ENCODE data around the gene LIPK. TPM values are rescaled to one million over a fixed set of nuclear protein-coding genes. Genes with fewer than 3 reads are reported as not detected.

The LIPK gene
- total RNA-seq, 1 donor from 2014 or later: not detected

DNA sequence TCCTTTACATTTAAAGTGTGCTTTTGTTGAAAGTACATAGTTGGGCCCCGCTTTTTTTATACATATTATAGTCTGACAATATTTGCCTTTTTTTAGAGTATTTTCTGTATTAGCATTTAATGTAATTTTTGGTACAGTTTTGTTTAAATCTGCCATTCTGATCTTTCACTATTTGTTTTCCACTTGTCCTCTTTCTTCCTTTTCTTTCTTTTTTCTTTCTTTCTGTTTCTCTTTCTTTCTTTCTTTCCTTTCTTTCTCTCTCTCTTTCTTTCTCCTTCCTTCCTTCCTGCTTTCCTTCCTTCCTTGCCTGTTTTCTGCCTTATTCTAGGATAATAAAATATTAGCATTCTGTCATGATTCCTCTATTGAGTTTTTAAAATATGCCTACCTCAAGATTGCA lies 9.5 kb downstream of the LIPK start:
- H3K36me3 ChIP-seq (ENCODE audit: insufficient read depth, low read length): no peaks in the 10 kb centered on the region
- Mint-ChIP-seq H3K27me3 (ENCODE audit: low read depth, unreplicated experiment) (peaks cover 2% of the 10 kb centered on the region), H3K4me3 (ENCODE audit: unreplicated experiment) (no peak overlapping the region), H3K9me3 (ENCODE audit: unreplicated experiment) (no peaks in the 10 kb centered on the region), H3K27ac (ENCODE audit: unreplicated experiment) (no peak overlapping the region), H3K36me3 (ENCODE audit: low read depth, unreplicated experiment) (no peaks in the 10 kb centered on the region), H3K4me1 (ENCODE audit: low read depth, unreplicated experiment) (peaks cover 2% of the 10 kb centered on the region)
- FAIRE-seq (no peak), DNase-seq (ENCODE audit: low read depth) (no peak)
- H2AFZ ChIP-seq (ENCODE audit: low read depth, low read length): no peak overlapping the region
- no peaks in the 10 kb centered on the region for H3K27me3 ChIP-seq (ENCODE audit: insufficient read depth, low read length)
- TF ChIP-seq, protein P1, sequence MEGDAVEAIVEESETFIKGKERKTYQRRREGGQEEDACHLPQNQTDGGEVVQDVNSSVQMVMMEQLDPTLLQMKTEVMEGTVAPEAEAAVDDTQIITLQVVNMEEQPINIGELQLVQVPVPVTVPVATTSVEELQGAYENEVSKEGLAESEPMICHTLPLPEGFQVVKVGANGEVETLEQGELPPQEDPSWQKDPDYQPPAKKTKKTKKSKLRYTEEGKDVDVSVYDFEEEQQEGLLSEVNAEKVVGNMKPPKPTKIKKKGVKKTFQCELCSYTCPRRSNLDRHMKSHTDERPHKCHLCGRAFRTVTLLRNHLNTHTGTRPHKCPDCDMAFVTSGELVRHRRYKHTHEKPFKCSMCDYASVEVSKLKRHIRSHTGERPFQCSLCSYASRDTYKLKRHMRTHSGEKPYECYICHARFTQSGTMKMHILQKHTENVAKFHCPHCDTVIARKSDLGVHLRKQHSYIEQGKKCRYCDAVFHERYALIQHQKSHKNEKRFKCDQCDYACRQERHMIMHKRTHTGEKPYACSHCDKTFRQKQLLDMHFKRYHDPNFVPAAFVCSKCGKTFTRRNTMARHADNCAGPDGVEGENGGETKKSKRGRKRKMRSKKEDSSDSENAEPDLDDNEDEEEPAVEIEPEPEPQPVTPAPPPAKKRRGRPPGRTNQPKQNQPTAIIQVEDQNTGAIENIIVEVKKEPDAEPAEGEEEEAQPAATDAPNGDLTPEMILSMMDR (IDR thresholded peaks at IDR 0.05; ENCODE audit: insufficient read depth, low read depth, low read length): no peak
- no peak for TF ChIP-seq EZH2 (IDR thresholded peaks at IDR 0.05; ENCODE audit: insufficient read depth, low read length)
- no peak overlapping the region for H3K9ac ChIP-seq (ENCODE audit: low read length)
- no peak overlapping the region for H3K4me3 ChIP-seq (ENCODE audit: insufficient read depth, low read depth, low read length)
- H3K4me2 ChIP-seq (ENCODE audit: low read length): no peak overlapping the region
- H3K9me3 ChIP-seq (ENCODE audit: insufficient read depth, low read depth, low read length): no peaks in the 10 kb centered on the region
- H3K4me1 ChIP-seq (ENCODE audit: insufficient read depth, low read length): no peaks in the 10 kb centered on the region
- H4K20me1 ChIP-seq (ENCODE audit: insufficient read depth, low read length): no peaks in the 10 kb centered on the region
- H3K79me2 ChIP-seq (ENCODE audit: insufficient read depth, low read length): no peaks in the 10 kb centered on the region
- H3K27ac ChIP-seq (ENCODE audit: low read depth, low read length): no peak overlapping the region

DNA sequence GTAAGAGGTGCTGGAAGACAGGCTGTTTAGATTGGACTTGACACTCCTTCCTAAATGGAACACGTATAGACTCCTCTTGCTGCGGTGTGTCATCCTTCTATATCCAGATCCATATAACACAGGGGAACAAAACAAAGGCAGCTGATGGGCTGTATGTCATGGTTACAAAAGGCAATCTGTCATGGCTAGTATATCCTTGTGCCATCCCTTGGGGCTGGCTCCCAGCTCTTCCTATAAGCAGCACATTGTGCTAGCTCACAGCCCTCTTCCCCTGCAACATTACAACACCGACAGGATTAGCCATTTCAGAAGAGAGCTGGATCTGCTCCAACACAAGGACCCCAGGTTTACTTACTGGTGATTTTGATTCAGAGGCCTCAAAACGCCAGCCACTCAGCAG lies 15.3 kb downstream of the LIPK start:
- Histone ChIP-seq H3K4me1 (ENCODE audit: insufficient read depth, low read length) (no peaks in the 10 kb centered on the region), H3K9me3 (ENCODE audit: insufficient read depth, low read depth, low read length) (no peaks in the 10 kb centered on the region)
- H3K36me3 Mint-ChIP-seq (ENCODE audit: low read depth, unreplicated experiment): no peaks in the 10 kb centered on the region

DNA sequence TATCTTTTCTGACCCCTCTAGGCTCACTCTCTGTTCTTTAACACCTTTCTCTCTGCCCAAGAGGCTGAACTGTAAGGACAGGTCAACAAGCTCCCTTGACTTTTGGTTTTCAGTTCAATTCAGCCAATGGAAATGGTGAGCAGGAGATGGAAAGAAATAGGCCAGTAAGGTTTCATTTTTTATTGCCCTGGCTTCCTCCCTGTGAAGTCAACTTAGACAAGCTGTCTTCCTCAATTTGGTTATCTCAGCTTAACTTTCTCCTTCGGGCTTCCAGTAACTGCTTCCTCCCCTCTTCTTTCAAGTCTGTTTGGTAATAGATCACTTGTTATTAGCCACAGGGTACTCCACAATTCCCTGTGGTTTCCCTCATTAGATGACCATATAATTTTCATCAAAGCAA lies 19.7 kb downstream of the LIPK start:
- Histone ChIP-seq H3K9ac (ENCODE audit: low read length) (no peak overlapping the region), H2AFZ (ENCODE audit: low read depth, low read length) (no peak overlapping the region), H3K4me2 (ENCODE audit: low read length) (no peak overlapping the region), H3K4me1 (ENCODE audit: insufficient read depth, low read length) (no peaks in the 10 kb centered on the region), H4K20me1 (ENCODE audit: insufficient read depth, low read length) (no peaks in the 10 kb centered on the region), H3K36me3 (ENCODE audit: insufficient read depth, low read length) (no peaks in the 10 kb centered on the region), H3K4me3 (ENCODE audit: insufficient read depth, low read depth, low read length) (no peak overlapping the region), H3K27me3 (ENCODE audit: insufficient read depth, low read length) (no peaks in the 10 kb centered on the region), H3K9me3 (ENCODE audit: insufficient read depth, low read depth, low read length) (no peaks in the 10 kb centered on the region), H3K27ac (ENCODE audit: low read depth, low read length) (no peak overlapping the region), H3K79me2 (ENCODE audit: insufficient read depth, low read length) (no peaks in the 10 kb centered on the region)
- H3K36me3 Mint-ChIP-seq (ENCODE audit: low read depth, unreplicated experiment): no peaks in the 10 kb centered on the region
- no peaks in the 10 kb centered on the region for H3K9me3 Mint-ChIP-seq (ENCODE audit: unreplicated experiment)
- H3K27ac Mint-ChIP-seq (ENCODE audit: unreplicated experiment): no peak overlapping the region
- DNase-seq (ENCODE audit: low read depth) (no peak), FAIRE-seq (no peak)
- H3K4me1 Mint-ChIP-seq (ENCODE audit: low read depth, unreplicated experiment): no peaks in the 10 kb centered on the region
- H3K27me3 Mint-ChIP-seq (ENCODE audit: low read depth, unreplicated experiment): peaks cover 14% of the 10 kb centered on the region
- TF ChIP-seq, protein P1 (IDR thresholded peaks at IDR 0.05; ENCODE audit: insufficient read depth, low read depth, low read length): no peak
- no peak for TF ChIP-seq EZH2 (IDR thresholded peaks at IDR 0.05; ENCODE audit: insufficient read depth, low read length)
- H3K4me3 Mint-ChIP-seq (ENCODE audit: unreplicated experiment): no peak overlapping the region

More for the DNA sequence above, 15.3 kb downstream of the LIPK start:
- no peaks in the 10 kb centered on the region for H3K79me2 ChIP-seq (ENCODE audit: insufficient read depth, low read length)
- Mint-ChIP-seq H3K27ac (ENCODE audit: unreplicated experiment) (no peak overlapping the region), H3K4me1 (ENCODE audit: low read depth, unreplicated experiment) (no peaks in the 10 kb centered on the region), H3K27me3 (ENCODE audit: low read depth, unreplicated experiment) (peaks cover 2% of the 10 kb centered on the region), H3K4me3 (ENCODE audit: unreplicated experiment) (no peak overlapping the region), H3K9me3 (ENCODE audit: unreplicated experiment) (no peaks in the 10 kb centered on the region)
- no peak for FAIRE-seq
- no peak for TF ChIP-seq EZH2 (IDR thresholded peaks at IDR 0.05; ENCODE audit: insufficient read depth, low read length)
- TF ChIP-seq, protein P1 (IDR thresholded peaks at IDR 0.05; ENCODE audit: insufficient read depth, low read depth, low read length): no peak
- H3K9ac ChIP-seq (ENCODE audit: low read length): no peak overlapping the region
- no peak overlapping the region for H2AFZ ChIP-seq (ENCODE audit: low read depth, low read length)
- no peak overlapping the region for H3K4me2 ChIP-seq (ENCODE audit: low read length)
- no peak overlapping the region for H3K4me3 ChIP-seq (ENCODE audit: insufficient read depth, low read depth, low read length)
- H4K20me1 ChIP-seq (ENCODE audit: insufficient read depth, low read length): no peaks in the 10 kb centered on the region
- no peak overlapping the region for H3K27ac ChIP-seq (ENCODE audit: low read depth, low read length)
- no peak for DNase-seq (ENCODE audit: low read depth)
- H3K27me3 ChIP-seq (ENCODE audit: insufficient read depth, low read length): no peaks in the 10 kb centered on the region
- no peaks in the 10 kb centered on the region for H3K36me3 ChIP-seq (ENCODE audit: insufficient read depth, low read length)
